Vagina (tissue), 2 donors: Measurements from ENCODE around the gene DNMT3B. TPM values are rescaled to one million over a fixed set of nuclear protein-coding genes. Genes with fewer than 3 reads are reported as not detected.

Source experiments
- DNase-seq, 2 donors: peaks; one replicate each; pipeline ENCODE4 v3.0.0-alpha.2; 2017; ENCODE audit errors: extremely low spot score in 2 of 2
- H3K27ac ChIP-seq: fragments of 200-600 bp; sonication (generic); one replicate; pipeline ENCODE4 v1.5.1; 2019
- H3K27me3 ChIP-seq: fragments of 200-600 bp; sonication (generic); one replicate; pipeline ENCODE4 v1.5.1; 2019
- H3K36me3 ChIP-seq, 2 donors: fragments of 200-600 bp; sonication (generic); one replicate each; pipeline ENCODE4 v1.5.1; 2017 to 2019
- H3K4me1 ChIP-seq: fragments of 200-600 bp; sonication (generic); one replicate; pipeline ENCODE4 v1.5.1; 2019
- H3K4me3 ChIP-seq, 2 donors: fragments of 200-600 bp; sonication (generic); 1 replicate in 1 of 2; 2 replicates in 1 of 2; pipeline ENCODE4 v1.5.1; 2016 to 2019
- H3K9me3 ChIP-seq: fragments of 200-600 bp; sonication (generic); one replicate; pipeline ENCODE4 v1.5.1; 2019
- CTCF ChIP-seq, 3 experiments: fragments of 450-650 bp in 2 of 3; fragments of 200-600 bp in 1 of 3; sonication (generic) in 1 of 3; IDR thresholded peaks; one replicate each; pipeline ENCODE4 v1.5.1; 2017 to 2019; ENCODE audit warnings: antibody characterized with exemption in 3 of 3, mild to moderate bottlenecking in 2 of 3, moderate library complexity in 2 of 3
- POLR2A ChIP-seq, 2 donors: fragments of 450-650 bp; IDR thresholded peaks; one replicate each; pipeline ENCODE4 v1.6.1; 2017; ENCODE audit warnings: antibody characterized with exemption in 2 of 2, mild to moderate bottlenecking in 2 of 2, moderate library complexity in 2 of 2
- POLR2AphosphoS5 ChIP-seq, 2 donors: sonication (generic); formaldehyde crosslinking; IDR thresholded peaks; one replicate each; pipeline ENCODE4 v1.9.0; 2017; ENCODE audit warnings: antibody characterized with exemption in 2 of 2, mild to moderate bottlenecking in 2 of 2, low read depth in 1 of 2; ENCODE audit not compliant: insufficient read depth in 1 of 2
- intact Hi-C: fragments of 100-400 bp; cut with DNase I; formaldehyde crosslinking; loops from one replicate; pipeline ENCODE4 v1.15.1; 2023
- total RNA-seq: library from RNA; depleted of rRNA; stranded (reverse); fragments of >200 nt; gene quantifications from one replicate; pipeline ENCODE4 v1.2.3, GENCODE V29; 2016

DNMT3B gene
- total RNA-seq, 1 donor from 2014 or later = 1.2 TPM

GRCh38 chr20:32823737-32824588 is 61.8 kb downstream of the DNMT3B start:
- H3K9me3 ChIP-seq = no peaks in the 10 kb centered on the region
- H3K27ac ChIP-seq = peak overlapping the region; percentile 25
- TF ChIP-seq CTCF (IDR thresholded peaks at IDR 0.05) (no peak), POLR2AphosphoS5 (IDR thresholded peaks at IDR 0.05; ENCODE audit: insufficient read depth in 1 of 2, low read depth in 1 of 2) (no peak), POLR2A (IDR thresholded peaks at IDR 0.05) (no peak)
- peaks cover 0 to 27% of the 10 kb centered on the region in 2 donors for H3K36me3 ChIP-seq
- intact Hi-C loops = no loop called here
- H3K27me3 ChIP-seq = no peaks in the 10 kb centered on the region
- H3K4me1 ChIP-seq = peaks cover 48% of the 10 kb centered on the region
- no peak overlapping the region for H3K4me3 ChIP-seq
- no peak for DNase-seq

- H3K4me3 ChIP-seq = no peak overlapping the region
- H3K36me3 ChIP-seq = peaks cover 0 to 32% of the 10 kb centered on the region in 2 donors
- no peak for DNase-seq
- no peaks in the 10 kb centered on the region for H3K9me3 ChIP-seq
- no peak overlapping the region for H3K27ac ChIP-seq
- intact Hi-C loops = no loop called here
- H3K4me1 ChIP-seq = peaks cover 44% of the 10 kb centered on the region
- no peak for TF ChIP-seq POLR2A (IDR thresholded peaks at IDR 0.05)
- no peak for TF ChIP-seq CTCF (IDR thresholded peaks at IDR 0.05)
- no peak for TF ChIP-seq POLR2AphosphoS5 (IDR thresholded peaks at IDR 0.05; ENCODE audit: insufficient read depth in 1 of 2, low read depth in 1 of 2)
- no peaks in the 10 kb centered on the region for H3K27me3 ChIP-seq
These were observed 66.0 kb downstream of the DNMT3B start for GRCh38 chr20:32828029-32828680.

GRCh38 chr20:32829311-32830005 is 67.3 kb downstream of the DNMT3B start:
- no peaks in the 10 kb centered on the region for H3K27me3 ChIP-seq
- no peak for DNase-seq
- no peaks in the 10 kb centered on the region for H3K9me3 ChIP-seq
- peaks cover 0 to 32% of the 10 kb centered on the region in 2 donors for H3K36me3 ChIP-seq
- intact Hi-C loops = no loop called here
- TF ChIP-seq CTCF (IDR thresholded peaks at IDR 0.05) = no peak
- TF ChIP-seq POLR2AphosphoS5 (IDR thresholded peaks at IDR 0.05; ENCODE audit: insufficient read depth in 1 of 2, low read depth in 1 of 2) = no peak
- no peak for TF ChIP-seq POLR2A (IDR thresholded peaks at IDR 0.05)
- H3K4me1 ChIP-seq = peaks cover 31% of the 10 kb centered on the region
- no peak overlapping the region for H3K27ac ChIP-seq
- H3K4me3 ChIP-seq = no peak overlapping the region

GRCh38 chr20:32830437-32830836 is 68.3 kb downstream of the DNMT3B start:
- Histone ChIP-seq H3K27ac (no peak overlapping the region), H3K4me3 (no peak overlapping the region), H3K36me3 (peaks cover 0 to 32% of the 10 kb centered on the region in 2 donors), H3K27me3 (no peaks in the 10 kb centered on the region), H3K9me3 (no peaks in the 10 kb centered on the region), H3K4me1 (peaks cover 23% of the 10 kb centered on the region)
- intact Hi-C loops = no loop called here
- TF ChIP-seq POLR2AphosphoS5 (IDR thresholded peaks at IDR 0.05; ENCODE audit: insufficient read depth in 1 of 2, low read depth in 1 of 2) (no peak), POLR2A (IDR thresholded peaks at IDR 0.05) (no peak), CTCF (IDR thresholded peaks at IDR 0.05) (no peak)
- no peak for DNase-seq
